MM.1S (cell line): ENCODE data around the gene PRMT7.

Experiments
- EZH2 ChIP-seq: fragments of 300-600 bp; sonication (generic); optimal IDR thresholded peaks from 2 replicates; pipeline ENCODE3; 2017; ENCODE audit warnings: low read depth, mild to moderate bottlenecking, antibody characterized with exemption, low read length, mixed read lengths
- TF ChIP-seq, protein P1 (sequence below): fragments of 300-600 bp; sonication (generic); IDR thresholded peaks from 2 replicates; pipeline ENCODE4 v1.5.1; 2016; ENCODE audit warnings: antibody characterized with exemption, low read length, mixed read lengths

DNA sequence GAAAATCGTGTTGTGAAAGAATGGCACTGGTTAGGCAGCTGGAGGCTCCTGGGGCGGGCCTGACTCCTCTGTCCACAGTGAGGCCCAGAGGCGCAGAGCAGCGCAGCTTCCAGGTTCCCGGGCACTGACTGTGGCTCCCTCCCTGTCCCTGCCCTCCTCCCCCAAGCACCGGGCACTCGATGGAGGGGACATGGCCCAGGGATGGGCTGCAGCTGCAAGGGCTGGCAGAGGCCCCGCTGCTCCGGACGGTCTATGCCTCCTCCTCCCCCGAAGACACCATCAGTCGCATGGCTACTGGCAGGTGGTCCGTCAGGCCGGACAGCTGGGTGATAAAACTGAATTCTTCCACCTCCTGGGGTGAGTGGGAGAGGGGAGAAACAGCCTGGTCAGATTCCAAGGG lies 50.1 kb downstream of the PRMT7 start:
- TF ChIP-seq, protein P1, sequence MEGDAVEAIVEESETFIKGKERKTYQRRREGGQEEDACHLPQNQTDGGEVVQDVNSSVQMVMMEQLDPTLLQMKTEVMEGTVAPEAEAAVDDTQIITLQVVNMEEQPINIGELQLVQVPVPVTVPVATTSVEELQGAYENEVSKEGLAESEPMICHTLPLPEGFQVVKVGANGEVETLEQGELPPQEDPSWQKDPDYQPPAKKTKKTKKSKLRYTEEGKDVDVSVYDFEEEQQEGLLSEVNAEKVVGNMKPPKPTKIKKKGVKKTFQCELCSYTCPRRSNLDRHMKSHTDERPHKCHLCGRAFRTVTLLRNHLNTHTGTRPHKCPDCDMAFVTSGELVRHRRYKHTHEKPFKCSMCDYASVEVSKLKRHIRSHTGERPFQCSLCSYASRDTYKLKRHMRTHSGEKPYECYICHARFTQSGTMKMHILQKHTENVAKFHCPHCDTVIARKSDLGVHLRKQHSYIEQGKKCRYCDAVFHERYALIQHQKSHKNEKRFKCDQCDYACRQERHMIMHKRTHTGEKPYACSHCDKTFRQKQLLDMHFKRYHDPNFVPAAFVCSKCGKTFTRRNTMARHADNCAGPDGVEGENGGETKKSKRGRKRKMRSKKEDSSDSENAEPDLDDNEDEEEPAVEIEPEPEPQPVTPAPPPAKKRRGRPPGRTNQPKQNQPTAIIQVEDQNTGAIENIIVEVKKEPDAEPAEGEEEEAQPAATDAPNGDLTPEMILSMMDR = no peak
- no peak for TF ChIP-seq EZH2
